SU-DHL-6 (cell line): Measurements from ENCODE around the gene HIVEP3.

ENCODE experiments used
- H2AFZ ChIP-seq: fragments of 200-600 bp; sonication (generic); 2 replicates; pipeline ENCODE4 v1.6.1; 2014; ENCODE audit warnings: low read depth, mild to moderate bottlenecking, moderate library complexity, mixed read lengths, antibody characterized with exemption, low read length; ENCODE audit not compliant: severe bottlenecking
- H3F3A ChIP-seq: fragments of 200-600 bp; shearing (Covaris generic); 2 replicates; pipeline ENCODE4 v1.6.0; 2016; ENCODE audit warnings: antibody characterized with exemption, mild to moderate bottlenecking; ENCODE audit not compliant: insufficient read depth
- H3K27ac ChIP-seq: fragments of 200-600 bp; sonication (generic); 2 replicates; pipeline ENCODE4 v1.5.1; 2016; ENCODE audit warnings: low read depth, mild to moderate bottlenecking, low read length, moderate library complexity, mixed read lengths
- H3K27me3 ChIP-seq: fragments of 200-600 bp; sonication (generic), shearing (Covaris generic); 2 replicates; pipeline ENCODE4 v1.6.0; 2014; ENCODE audit warnings: mild to moderate bottlenecking, low read length
- H3K36me3 ChIP-seq: fragments of 200-600 bp; sonication (generic); 2 replicates; pipeline ENCODE4 v1.6.1; 2014; ENCODE audit warnings: mild to moderate bottlenecking, low read length, mixed read lengths
- H3K4me2 ChIP-seq: fragments of 300-600, 200-600 bp; shearing (Covaris generic), sonication (generic); 2 replicates; pipeline ENCODE4 v1.6.0; 2014; ENCODE audit warnings: low read length, low read depth, mild to moderate bottlenecking; ENCODE audit not compliant: poor library complexity, severe bottlenecking
- H3K4me3 ChIP-seq: fragments of 200-600 bp; sonication (generic); 2 replicates; pipeline ENCODE4 v1.5.1; 2014; ENCODE audit warnings: antibody characterized with exemption, low read length, mild to moderate bottlenecking, mixed read lengths; ENCODE audit not compliant: insufficient read depth, poor library complexity, severe bottlenecking
- H3K79me2 ChIP-seq: fragments of 200-600 bp; sonication (generic); 2 replicates; pipeline ENCODE4 v1.6.1; 2014; ENCODE audit warnings: mild to moderate bottlenecking, low read length, moderate library complexity; ENCODE audit not compliant: insufficient read depth
- H3K9ac ChIP-seq: fragments of 200-600 bp; sonication (generic); 2 replicates; pipeline ENCODE4 v1.7.0; 2014; ENCODE audit warnings: mild to moderate bottlenecking, low read length
- H3K9me2 ChIP-seq: fragments of 200-600 bp; sonication (generic); replicated peaks from 2 replicates; pipeline ENCODE4 v1.6.1; 2014; ENCODE audit warnings: low read length; ENCODE audit not compliant: insufficient read depth
- H3K9me3 ChIP-seq: fragments of 200-600 bp; sonication (generic); 2 replicates; pipeline ENCODE4 v1.6.1; 2014; ENCODE audit warnings: low read length, mixed read lengths; ENCODE audit not compliant: insufficient read depth
- H4K20me1 ChIP-seq: fragments of 200-600 bp; sonication (generic); 2 replicates; pipeline ENCODE4 v1.6.1; 2014; ENCODE audit warnings: low read depth, mild to moderate bottlenecking, antibody characterized with exemption, low read length, moderate library complexity, mixed read lengths
- CTCF ChIP-seq: fragments of 200-600 bp; sonication (generic); IDR thresholded peaks from one replicate; pipeline ENCODE4 v1.5.1; 2017; ENCODE audit warnings: antibody characterized with exemption, mild to moderate bottlenecking, low read length, moderate library complexity; ENCODE audit not compliant: insufficient read depth, poor library complexity, severe bottlenecking
- EZH2phosphoT487 ChIP-seq: fragments of 200-600 bp; sonication (generic), shearing (Covaris generic); conservative IDR thresholded peaks from 2 replicates; pipeline ENCODE4 v1.6.1; 2018; ENCODE audit warnings: mild to moderate bottlenecking, antibody characterized with exemption, low read length, moderate library complexity, mixed read lengths

The HIVEP3 gene

GRCh38 chr1:41724248-41724647, 194.5 kb downstream of the HIVEP3 start:
- no peaks in the 10 kb centered on the region for H3K9me2 ChIP-seq
- H2AFZ ChIP-seq, result no peak overlapping the region
- no peaks in the 10 kb centered on the region for H3K27me3 ChIP-seq
- no peak overlapping the region for H3K4me2 ChIP-seq
- no peak for TF ChIP-seq EZH2phosphoT487
- no peak overlapping the region for H3K9ac ChIP-seq
- no peaks in the 10 kb centered on the region for H3K36me3 ChIP-seq
- H4K20me1 ChIP-seq, result no peaks in the 10 kb centered on the region
- no peaks in the 10 kb centered on the region for H3K9me3 ChIP-seq
- no peaks in the 10 kb centered on the region for H3K79me2 ChIP-seq
- H3K27ac ChIP-seq, result no peak overlapping the region
- H3K4me3 ChIP-seq, result no peak overlapping the region
- H3F3A ChIP-seq, result peaks cover 26% of the 10 kb centered on the region

- Histone ChIP-seq H3K36me3 (no peaks in the 10 kb centered on the region), H3K4me2 (no peak overlapping the region)
Measured at GRCh38 chr1:41723786-41724185, 194.9 kb downstream of the HIVEP3 start.

GRCh38 chr1:41722184-41722583, 196.5 kb downstream of the HIVEP3 start:
- Histone ChIP-seq H3K9me2 (no peaks in the 10 kb centered on the region), H3K27ac (no peak overlapping the region), H3K9ac (no peak overlapping the region), H3K27me3 (no peaks in the 10 kb centered on the region), H4K20me1 (no peaks in the 10 kb centered on the region), H3K9me3 (no peaks in the 10 kb centered on the region), H2AFZ (no peak overlapping the region), H3K36me3 (no peaks in the 10 kb centered on the region), H3K79me2 (no peaks in the 10 kb centered on the region), H3F3A (peaks cover 12% of the 10 kb centered on the region), H3K4me3 (no peak overlapping the region), H3K4me2 (no peak overlapping the region)
- TF ChIP-seq CTCF (no peak), EZH2phosphoT487 (no peak)

More at GRCh38 chr1:41723786-41724185, 194.9 kb downstream of the HIVEP3 start:
- Histone ChIP-seq H3K9ac (no peak overlapping the region), H3K27me3 (no peaks in the 10 kb centered on the region), H3F3A (peaks cover 26% of the 10 kb centered on the region), H4K20me1 (no peaks in the 10 kb centered on the region), H3K27ac (no peak overlapping the region), H3K4me3 (no peak overlapping the region), H2AFZ (no peak overlapping the region), H3K79me2 (no peaks in the 10 kb centered on the region), H3K9me2 (no peaks in the 10 kb centered on the region), H3K9me3 (no peaks in the 10 kb centered on the region)
- no peak for TF ChIP-seq EZH2phosphoT487
- TF ChIP-seq CTCF, result no peak

GRCh38 chr1:41720861-41721410, 197.8 kb downstream of the HIVEP3 start:
- H3K4me2 ChIP-seq, result no peak overlapping the region
- no peaks in the 10 kb centered on the region for H3K36me3 ChIP-seq
- H3K4me3 ChIP-seq, result no peak overlapping the region

More at GRCh38 chr1:41720861-41721410, 197.8 kb downstream of the HIVEP3 start:
- no peaks in the 10 kb centered on the region for H4K20me1 ChIP-seq
- no peaks in the 10 kb centered on the region for H3K79me2 ChIP-seq
- TF ChIP-seq EZH2phosphoT487 (no peak), CTCF (no peak)
- no peak overlapping the region for H3K9ac ChIP-seq
- H3K27ac ChIP-seq, result no peak overlapping the region
- no peaks in the 10 kb centered on the region for H3K9me3 ChIP-seq
- H3K27me3 ChIP-seq, result no peaks in the 10 kb centered on the region
- peaks cover 2% of the 10 kb centered on the region; the same call in 1 of the 2 replicates for H3F3A ChIP-seq
- no peak overlapping the region for H2AFZ ChIP-seq
- no peaks in the 10 kb centered on the region for H3K9me2 ChIP-seq
